ENCODE results near the gene CD109. TPM values are rescaled to one million over a fixed set of nuclear protein-coding genes. Genes with fewer than 3 reads are reported as not detected.
A peak's percentile ranks its signal among the peaks of the same experiment; 100 is the strongest.

CD109 gene
- total RNA-seq, 1 donor from 2014 or later = 3.9 TPM

- no peak for DNase-seq (ENCODE audit: low spot score)
These were observed 31.1 kb downstream of the CD109 start for GRCh38 chr6:73727114-73727513.

- DNase-seq (ENCODE audit: low spot score) = no peak
These were observed 32.7 kb downstream of the CD109 start for GRCh38 chr6:73728548-73729205.

GRCh38 chr6:73731285-73731684, 35.3 kb downstream of the CD109 start:
- no peak for DNase-seq (ENCODE audit: low spot score)

- peak; percentile 46 for DNase-seq (ENCODE audit: low spot score)
These were observed 37.1 kb downstream of the CD109 start for GRCh38 chr6:73732845-73733675.

GRCh38 chr6:73733791-73734190, 37.8 kb downstream of the CD109 start:
- DNase-seq (ENCODE audit: low spot score) = no peak

GRCh38 chr6:73734832-73735453, 38.9 kb downstream of the CD109 start:
- no peak for DNase-seq (ENCODE audit: low spot score)

GRCh38 chr6:73738367-73739028, 42.5 kb downstream of the CD109 start:
- no peak for DNase-seq (ENCODE audit: low spot score)

GRCh38 chr6:73739096-73739495, 43.1 kb downstream of the CD109 start:
- DNase-seq (ENCODE audit: low spot score) = no peak

GRCh38 chr6:73742433-73742832, 46.4 kb downstream of the CD109 start:
- no peak for DNase-seq (ENCODE audit: low spot score)

GRCh38 chr6:73743081-73743480, 47.1 kb downstream of the CD109 start:
- no peak for DNase-seq (ENCODE audit: low spot score)

GRCh38 chr6:73743556-73743955, 47.6 kb downstream of the CD109 start:
- DNase-seq (ENCODE audit: low spot score) = peak; percentile 30

- DNase-seq (ENCODE audit: low spot score) = no peak
These were observed 50.8 kb downstream of the CD109 start for GRCh38 chr6:73746787-73747186.

- DNase-seq (ENCODE audit: low spot score) = no peak
These were observed 51.3 kb downstream of the CD109 start for GRCh38 chr6:73747289-73747688.

- no peak for DNase-seq (ENCODE audit: low spot score)
These were observed 56.9 kb downstream of the CD109 start for GRCh38 chr6:73752943-73753342.

GRCh38 chr6:73766040-73766439, 70.0 kb downstream of the CD109 start:
- no peak for DNase-seq (ENCODE audit: low spot score)

GRCh38 chr6:73768558-73768957, 72.6 kb downstream of the CD109 start:
- no peak for DNase-seq (ENCODE audit: low spot score)

GRCh38 chr6:73769976-73770375, 74.0 kb downstream of the CD109 start:
- no peak for DNase-seq (ENCODE audit: low spot score)

- no peak for DNase-seq (ENCODE audit: low spot score)
These were observed 78.3 kb downstream of the CD109 start for GRCh38 chr6:73774311-73774774.

- no peak for DNase-seq (ENCODE audit: low spot score)
These were observed 83.9 kb downstream of the CD109 start for GRCh38 chr6:73779943-73780342.

GRCh38 chr6:73782911-73783310, 86.9 kb downstream of the CD109 start:
- no peak for DNase-seq (ENCODE audit: low spot score)

GRCh38 chr6:73784726-73785505, 88.9 kb downstream of the CD109 start:
- no peak for DNase-seq (ENCODE audit: low spot score)

Measured in mucosa of gallbladder (tissue), 1 donor.